SK-N-SH (cell line): ENCODE measurements around the gene C2orf15. TPM values are rescaled to one million over a fixed set of nuclear protein-coding genes. Genes with fewer than 3 reads are reported as not detected.
A peak's percentile ranks its signal among the peaks of the same experiment; 100 is the strongest.

Source experiments
- CTCF ChIA-PET: fragments of 300-600, 350-600 bp; formaldehyde crosslinking; extraction: SDS; loops from one replicate; lab custom pipeline; 2021; lab: Yijun Ruan, JAX
- POLR2A ChIA-PET: fragments of 350-600 bp; sonication (Branson Sonifier 250); formaldehyde crosslinking; extraction: SDS; loops from one replicate; lab custom pipeline; 2020; ENCODE audit warnings: antibody characterized with exemption, inconsistent platforms; lab: Yijun Ruan, JAX
- DNase-seq: peaks from one replicate; pipeline ENCODE4 v3.0.0; 2012
- H2AFZ ChIP-seq: fragments of 200-600 bp; sonication (generic); 2 replicates; pipeline ENCODE4 v1.8.1; 2016; ENCODE audit warnings: antibody characterized with exemption, mild to moderate bottlenecking, low read depth
- H3F3A ChIP-seq: fragments of 200-600 bp; sonication (generic); replicated peaks from 2 replicates; pipeline ENCODE3; 2016; ENCODE audit warnings: antibody characterized with exemption, mild to moderate bottlenecking; ENCODE audit not compliant: insufficient read depth
- H3K27ac ChIP-seq, 2 experiments: fragments of 200-500 bp in 1 of 2; fragments of 200-600 bp in 1 of 2; sonication (Bioruptor generic) in 1 of 2; sonication (generic), shearing (Covaris generic) in 1 of 2; 2 replicates each; pipeline versions ENCODE4 v1.5.1 to v1.6.1; 2014 to 2016; ENCODE audit warnings: low read depth in 2 of 2, inconsistent platforms in 1 of 2, low read length in 1 of 2, mild to moderate bottlenecking in 1 of 2, mixed read lengths in 1 of 2
- H3K27me3 ChIP-seq: fragments of 200-600 bp; sonication (generic), shearing (Covaris generic); 2 replicates; pipeline ENCODE4 v1.6.1; 2016; ENCODE audit warnings: mixed run types; ENCODE audit not compliant: insufficient read depth
- H3K36me3 ChIP-seq, 2 experiments: fragments of 200-500 bp in 1 of 2; fragments of 200-600 bp in 1 of 2; sonication (Bioruptor generic) in 1 of 2; sonication (generic) in 1 of 2; replicated peaks in 1 of 2; 2 replicates each; pipeline versions ENCODE3 to v1.5.1; 2014 to 2016; ENCODE audit warnings: low read length in 1 of 2, mild to moderate bottlenecking in 1 of 2; ENCODE audit not compliant: insufficient read depth in 2 of 2, control insufficient read depth in 1 of 2
- H3K4me1 ChIP-seq, 2 experiments: fragments of 200-500 bp in 1 of 2; fragments of 200-600 bp in 1 of 2; sonication (Bioruptor generic) in 1 of 2; sonication (generic), shearing (Covaris generic) in 1 of 2; 2 replicates each; pipeline versions ENCODE4 v1.5.1 to v1.6.1; 2014 to 2016; ENCODE audit warnings: low read depth in 1 of 2, low read length in 1 of 2, mixed run types in 1 of 2; ENCODE audit not compliant: insufficient read depth in 2 of 2, control insufficient read depth in 1 of 2
- H3K4me2 ChIP-seq: fragments of 200-600 bp; sonication (generic), shearing (Covaris generic); 2 replicates; pipeline ENCODE4 v1.6.1; 2017; ENCODE audit warnings: mixed run types
- H3K4me3 ChIP-seq, 2 experiments: fragments of 200-500 bp in 1 of 2; fragments of 200-600 bp in 1 of 2; sonication (Bioruptor generic) in 1 of 2; sonication (generic), shearing (Covaris generic) in 1 of 2; 2 replicates each; pipeline versions ENCODE4 v1.5.1 to v1.8.1; 2014 to 2016; ENCODE audit warnings: low read depth in 2 of 2, inconsistent platforms in 1 of 2, low read length in 1 of 2, mild to moderate bottlenecking in 1 of 2, mixed read lengths in 1 of 2, moderate library complexity in 1 of 2
- H3K79me2 ChIP-seq: fragments of 200-600 bp; sonication (generic); 2 replicates; pipeline ENCODE4 v1.8.1; 2017; ENCODE audit warnings: mild to moderate bottlenecking; ENCODE audit not compliant: insufficient read depth
- H3K9ac ChIP-seq: fragments of 200-600 bp; sonication (generic); 2 replicates; pipeline ENCODE4 v1.6.1; 2017; ENCODE audit warnings: mixed run types
- H3K9me2 ChIP-seq: fragments of 200-600 bp; sonication (generic); 2 replicates; pipeline ENCODE4 v1.6.1; 2017; ENCODE audit warnings: mixed run types
- H3K9me3 ChIP-seq: fragments of 200-600 bp; sonication (generic); 2 replicates; pipeline ENCODE4 v1.6.1; 2017; ENCODE audit warnings: mixed run types, mild to moderate bottlenecking, moderate library complexity
- H4K20me1 ChIP-seq: fragments of 200-600 bp; sonication (generic); 2 replicates; pipeline ENCODE4 v1.6.1; 2017; ENCODE audit warnings: mild to moderate bottlenecking, mixed run types; ENCODE audit not compliant: insufficient read depth
- ELF1 ChIP-seq: IDR thresholded peaks from 2 replicates; pipeline ENCODE4 v1.4.0; 2012
- EP300 ChIP-seq, 2 experiments: IDR thresholded peaks; 2 replicates each; pipeline versions ENCODE4 v1.4.0 to v1.6.1; 2012; ENCODE audit warnings: borderline replicate concordance in 1 of 2, low read depth in 1 of 2, low read length in 1 of 2
- FOSL2 ChIP-seq: IDR thresholded peaks from 2 replicates; pipeline ENCODE4 v1.4.0; 2012; ENCODE audit warnings: low read depth, mild to moderate bottlenecking, moderate library complexity, borderline replicate concordance
- FOXJ3 ChIP-seq: sonication (generic); formaldehyde crosslinking; IDR thresholded peaks from 2 replicates; pipeline ENCODE4 v1.5.1; 2020; ENCODE audit warnings: mild to moderate bottlenecking, missing genetic modification reagents
- GABPA ChIP-seq: IDR thresholded peaks from 2 replicates; pipeline ENCODE4 v1.4.0; 2012; ENCODE audit warnings: low read depth, mild to moderate bottlenecking
- MXI1 ChIP-seq: IDR thresholded peaks from 2 replicates; pipeline ENCODE4 v1.6.1; 2012; ENCODE audit warnings: mild to moderate bottlenecking, low read depth, low read length, improper control_type of control experiment
- POLR2AphosphoS5 ChIP-seq: IDR thresholded peaks from 2 replicates; pipeline ENCODE4 v1.6.1; 2012; ENCODE audit warnings: low read depth, low read length
- RCOR1 ChIP-seq: fragments of 150-350 bp; IDR thresholded peaks from 2 replicates; pipeline ENCODE4 v1.6.1; 2017; ENCODE audit warnings: antibody characterized with exemption, low read length
- YY1 ChIP-seq: IDR thresholded peaks from 2 replicates; pipeline ENCODE4 v1.4.0; 2012; ENCODE audit warnings: low read depth, mild to moderate bottlenecking
- WGBS: methylation state at CpG from one replicate; pipeline ENCODE4 v1.1.6; 2017; ENCODE audit warnings: low lambda C conversion rate; 5-methylcytosine and 5-hydroxymethylcytosine counted together
- polyA plus RNA-seq, 3 experiments: library from polyadenylated mRNA; depleted of rRNA; stranded (reverse); fragments of >200 nt; gene quantifications; 2 replicates each; pipeline ENCODE4 v1.2.3, GENCODE V29; 2012
- TF ChIP-seq, protein P1 (sequence below): fragments of 150-350 bp; IDR thresholded peaks from 2 replicates; pipeline ENCODE4 v1.6.1; 2016; ENCODE audit warnings: mild to moderate bottlenecking, low read depth, low read length
- TF ChIP-seq, protein P2 (sequence below): fragments of 150-350 bp; IDR thresholded peaks from 2 replicates; pipeline ENCODE4 v1.6.1; 2017; ENCODE audit warnings: antibody characterized with exemption, low read length, low read depth, borderline replicate concordance
- TF ChIP-seq, protein P3 (sequence below): IDR thresholded peaks from 2 replicates; pipeline ENCODE4; 2012
- TF ChIP-seq, protein P4 (sequence below): fragments of 200-600 bp; sonication (generic); IDR thresholded peaks from 2 replicates; pipeline ENCODE4 v1.6.1; 2017; ENCODE audit warnings: antibody characterized with exemption, mild to moderate bottlenecking, moderate library complexity

Gene C2orf15
- polyA plus RNA-seq, 1 of the 3 experiments (the other 2 are of a cell fraction), result 0.25 TPM

DNA sequence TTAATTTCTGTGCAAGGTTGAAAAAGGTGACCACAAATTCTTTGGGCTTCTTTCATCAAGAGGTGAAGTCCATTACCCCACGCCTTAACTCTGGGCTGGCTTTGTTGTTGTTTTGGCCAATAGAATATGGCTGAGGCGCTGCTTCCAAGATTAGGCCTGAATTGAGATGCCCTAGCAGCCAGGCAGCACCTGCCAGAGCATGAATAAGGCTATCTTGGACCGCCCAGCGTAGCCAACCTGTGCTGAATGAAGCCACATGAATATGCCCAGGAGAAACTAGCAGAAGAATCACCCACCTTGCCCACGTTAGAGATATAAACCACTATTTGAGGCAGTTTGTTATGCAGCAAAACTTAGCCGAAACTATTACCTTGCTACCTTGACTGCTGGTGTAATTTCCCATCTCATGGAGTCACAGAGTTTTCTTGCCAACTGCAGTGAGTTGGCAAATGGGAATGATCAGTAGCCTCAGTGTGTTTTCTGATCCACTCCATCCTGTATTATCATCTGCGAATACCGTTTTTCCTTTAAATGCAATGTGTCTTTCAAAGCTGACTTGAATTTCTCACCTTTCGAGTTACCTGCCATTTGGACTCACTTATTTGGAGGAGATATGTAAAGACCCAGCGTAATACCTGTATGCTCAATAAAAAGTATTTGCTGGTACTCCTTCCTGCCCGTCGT lies 12.6 kb downstream of the C2orf15 start:
- peak; percentile 12 for DNase-seq
- Histone ChIP-seq H3K9me2 (no peaks in the 10 kb centered on the region), H3K4me2 (peak overlapping the region; percentile 83), H3K27ac (peak overlapping the region in 1 of 2 experiments; percentile 70; a peak in 1 of 4 replicates), H3K27me3 (no peaks in the 10 kb centered on the region), H2AFZ (peak overlapping the region; percentile 90), H3K9me3 (no peaks in the 10 kb centered on the region), H3K9ac (peak overlapping the region; percentile 68), H3K4me1 (peaks cover 0 to 8% of the 10 kb centered on the region in 2 experiments; a peak in 2 of 4 replicates)
- CTCF ChIA-PET, result interaction anchor here (0.9 to 1.4 kb wide), 3 partner anchors 26 to 336 kb away, joined by 3 to 5 read pairs (median 3); partner anchors contain the start of gene REV1
- TF ChIP-seq YY1, result no peak
- TF ChIP-seq, protein P1, sequence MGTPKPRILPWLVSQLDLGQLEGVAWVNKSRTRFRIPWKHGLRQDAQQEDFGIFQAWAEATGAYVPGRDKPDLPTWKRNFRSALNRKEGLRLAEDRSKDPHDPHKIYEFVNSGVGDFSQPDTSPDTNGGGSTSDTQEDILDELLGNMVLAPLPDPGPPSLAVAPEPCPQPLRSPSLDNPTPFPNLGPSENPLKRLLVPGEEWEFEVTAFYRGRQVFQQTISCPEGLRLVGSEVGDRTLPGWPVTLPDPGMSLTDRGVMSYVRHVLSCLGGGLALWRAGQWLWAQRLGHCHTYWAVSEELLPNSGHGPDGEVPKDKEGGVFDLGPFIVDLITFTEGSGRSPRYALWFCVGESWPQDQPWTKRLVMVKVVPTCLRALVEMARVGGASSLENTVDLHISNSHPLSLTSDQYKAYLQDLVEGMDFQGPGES, result no peak
- TF ChIP-seq, protein P2, sequence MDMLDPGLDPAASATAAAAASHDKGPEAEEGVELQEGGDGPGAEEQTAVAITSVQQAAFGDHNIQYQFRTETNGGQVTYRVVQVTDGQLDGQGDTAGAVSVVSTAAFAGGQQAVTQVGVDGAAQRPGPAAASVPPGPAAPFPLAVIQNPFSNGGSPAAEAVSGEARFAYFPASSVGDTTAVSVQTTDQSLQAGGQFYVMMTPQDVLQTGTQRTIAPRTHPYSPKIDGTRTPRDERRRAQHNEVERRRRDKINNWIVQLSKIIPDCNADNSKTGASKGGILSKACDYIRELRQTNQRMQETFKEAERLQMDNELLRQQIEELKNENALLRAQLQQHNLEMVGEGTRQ, result no peak
- no peak for TF ChIP-seq RCOR1
- no peak for TF ChIP-seq MXI1
- TF ChIP-seq, protein P3, sequence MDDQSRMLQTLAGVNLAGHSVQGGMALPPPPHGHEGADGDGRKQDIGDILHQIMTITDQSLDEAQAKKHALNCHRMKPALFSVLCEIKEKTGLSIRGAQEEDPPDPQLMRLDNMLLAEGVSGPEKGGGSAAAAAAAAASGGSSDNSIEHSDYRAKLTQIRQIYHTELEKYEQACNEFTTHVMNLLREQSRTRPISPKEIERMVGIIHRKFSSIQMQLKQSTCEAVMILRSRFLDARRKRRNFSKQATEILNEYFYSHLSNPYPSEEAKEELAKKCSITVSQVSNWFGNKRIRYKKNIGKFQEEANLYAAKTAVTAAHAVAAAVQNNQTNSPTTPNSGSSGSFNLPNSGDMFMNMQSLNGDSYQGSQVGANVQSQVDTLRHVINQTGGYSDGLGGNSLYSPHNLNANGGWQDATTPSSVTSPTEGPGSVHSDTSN, result no peak
- TF ChIP-seq ELF1, result no peak
- no peak for TF ChIP-seq FOXJ3
- TF ChIP-seq FOSL2, result no peak
- no peak for TF ChIP-seq GABPA
- no peak for TF ChIP-seq EP300 (IDR thresholded peaks at IDR 0.05; ENCODE audit: borderline replicate concordance in 1 of 2, low read depth in 1 of 2, low read length in 1 of 2)
- TF ChIP-seq, protein P4, sequence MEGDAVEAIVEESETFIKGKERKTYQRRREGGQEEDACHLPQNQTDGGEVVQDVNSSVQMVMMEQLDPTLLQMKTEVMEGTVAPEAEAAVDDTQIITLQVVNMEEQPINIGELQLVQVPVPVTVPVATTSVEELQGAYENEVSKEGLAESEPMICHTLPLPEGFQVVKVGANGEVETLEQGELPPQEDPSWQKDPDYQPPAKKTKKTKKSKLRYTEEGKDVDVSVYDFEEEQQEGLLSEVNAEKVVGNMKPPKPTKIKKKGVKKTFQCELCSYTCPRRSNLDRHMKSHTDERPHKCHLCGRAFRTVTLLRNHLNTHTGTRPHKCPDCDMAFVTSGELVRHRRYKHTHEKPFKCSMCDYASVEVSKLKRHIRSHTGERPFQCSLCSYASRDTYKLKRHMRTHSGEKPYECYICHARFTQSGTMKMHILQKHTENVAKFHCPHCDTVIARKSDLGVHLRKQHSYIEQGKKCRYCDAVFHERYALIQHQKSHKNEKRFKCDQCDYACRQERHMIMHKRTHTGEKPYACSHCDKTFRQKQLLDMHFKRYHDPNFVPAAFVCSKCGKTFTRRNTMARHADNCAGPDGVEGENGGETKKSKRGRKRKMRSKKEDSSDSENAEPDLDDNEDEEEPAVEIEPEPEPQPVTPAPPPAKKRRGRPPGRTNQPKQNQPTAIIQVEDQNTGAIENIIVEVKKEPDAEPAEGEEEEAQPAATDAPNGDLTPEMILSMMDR, result no peak
- TF ChIP-seq POLR2AphosphoS5, result no peak
- TF ChIP-seq, all 33 proteins: peak for 0
- POLR2A ChIA-PET, result interaction anchor here (0.7 to 2.0 kb wide), 7 partner anchors 8 to 183 kb away, joined by 3 to 20 read pairs (median 4); partner anchors contain the start of genes C2orf15 and EIF5B
- Histone ChIP-seq H3K79me2 (no peaks in the 10 kb centered on the region), H3F3A (no peaks in the 10 kb centered on the region), H3K36me3 (peaks cover 0 to 16% of the 10 kb centered on the region in 2 experiments), H3K4me3 (peak overlapping the region; percentile 83 to 88), H4K20me1 (no peaks in the 10 kb centered on the region)
- WGBS, result 36% methylated on average over 12 of the region's 12 CpGs
